Stimulated activated CD8-positive, alpha-beta memory T cell treated with anti-CD3 and anti-CD28 coated beads, Interleukin-12 subunit alpha, Interleukin-12 subunit beta, amount 100 ng/mL, for 4 hours (primary cell): ENCODE results near the gene LAMA2.
"Not testable (repeated sequence)": the region's sequence is repeated elsewhere in the genome, so short reads cannot be mapped to it uniquely, and the experiment has no call there.

Experiments
- DNase-seq: peaks from one replicate; pipeline ENCODE4 v3.0.0-alpha.2; 2020; ENCODE audit warnings: low read depth

The LAMA2 gene

DNA sequence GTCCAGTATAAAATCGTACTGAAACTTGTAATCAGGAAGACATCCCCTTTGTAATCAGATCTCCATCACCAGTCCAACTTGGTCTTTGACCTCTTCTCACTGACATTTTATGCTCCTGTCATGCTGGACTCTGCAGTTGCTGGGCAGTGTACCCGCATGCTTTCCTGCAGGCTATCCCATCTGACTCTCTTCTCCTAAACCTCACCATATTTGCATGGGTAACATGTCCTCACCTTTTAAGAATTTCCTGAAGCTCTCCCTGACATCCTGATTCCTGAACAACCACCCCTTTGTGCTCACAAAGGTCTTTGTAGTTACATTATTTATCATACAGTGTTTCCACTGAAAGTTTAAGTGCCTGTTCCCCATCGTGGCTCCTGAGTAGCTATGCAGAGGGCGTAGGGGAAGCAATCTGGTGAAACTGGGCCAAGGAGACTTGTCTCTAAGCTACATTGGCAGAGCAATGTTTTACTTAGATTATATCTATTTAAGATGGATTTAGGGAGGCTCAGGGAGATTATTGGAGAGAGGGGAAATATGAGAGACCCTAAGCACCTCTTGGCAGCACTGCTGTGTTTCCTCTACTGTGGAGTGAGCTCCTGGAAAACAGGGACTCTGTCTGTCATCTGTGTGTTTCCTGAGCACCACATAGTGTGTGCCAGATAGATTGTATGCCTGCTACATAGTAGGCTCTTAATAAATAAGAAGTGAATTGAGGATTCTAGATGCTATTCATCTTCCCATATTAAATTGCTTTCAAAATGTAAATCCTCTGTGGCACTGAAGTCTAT, 124.0 kb downstream of the LAMA2 start:
- no peak for DNase-seq

DNA sequence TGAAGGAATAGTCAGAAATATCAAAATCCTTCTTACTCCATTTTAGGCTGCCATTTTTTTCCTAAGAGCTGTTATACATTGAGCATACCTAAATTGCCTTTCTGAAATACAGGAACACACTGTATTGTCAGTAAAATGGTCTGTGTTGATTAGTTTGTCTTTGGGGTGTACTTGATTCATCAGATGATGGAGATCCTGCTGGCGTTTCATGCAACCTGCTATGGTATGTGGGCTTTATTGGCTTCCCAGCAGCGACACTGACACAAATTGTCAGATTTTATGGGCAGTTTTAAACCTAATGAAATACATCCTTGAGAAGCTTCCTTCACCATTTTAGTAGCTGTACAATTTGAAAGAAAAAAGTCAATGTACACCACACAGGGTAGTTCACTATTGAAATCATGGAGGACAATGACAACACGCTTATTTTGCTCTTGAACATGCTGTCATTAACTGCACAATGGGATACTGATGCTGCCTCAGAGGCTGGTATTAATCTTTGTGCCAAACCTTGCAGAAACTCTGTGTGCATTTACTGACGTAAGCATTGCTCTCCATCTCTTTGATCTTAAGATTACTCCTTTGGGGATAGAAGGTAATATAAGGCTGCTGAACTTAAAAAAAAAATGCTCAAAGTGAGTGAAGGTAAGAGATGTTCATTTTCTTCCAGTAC, 124.9 kb downstream of the LAMA2 start:
- DNase-seq: no peak

DNA sequence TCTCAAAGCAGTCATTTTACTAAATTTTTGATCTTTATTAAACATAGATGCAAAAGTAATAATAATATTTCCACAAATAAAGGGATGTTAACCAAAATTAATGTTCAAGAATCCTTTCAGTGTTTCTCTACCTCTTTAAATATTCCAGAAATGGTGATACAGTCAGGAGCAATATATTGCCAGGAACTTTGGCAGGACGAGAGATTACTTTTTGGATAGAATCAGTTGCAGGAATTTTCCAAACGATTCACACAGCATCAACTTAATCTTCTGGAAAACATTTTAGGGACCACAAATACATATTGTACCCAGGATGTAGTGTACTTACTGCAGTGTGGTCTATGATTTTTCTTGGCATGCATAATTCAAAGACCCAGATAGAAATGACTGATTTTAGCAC, 125.7 kb downstream of the LAMA2 start:
- no peak for DNase-seq

GRCh38 chr6:129009851-129010250, 126.9 kb downstream of the LAMA2 start:
- no peak for DNase-seq

- no peak for DNase-seq
Observed at GRCh38 chr6:129014302-129014701, 131.4 kb downstream of the LAMA2 start.

DNA sequence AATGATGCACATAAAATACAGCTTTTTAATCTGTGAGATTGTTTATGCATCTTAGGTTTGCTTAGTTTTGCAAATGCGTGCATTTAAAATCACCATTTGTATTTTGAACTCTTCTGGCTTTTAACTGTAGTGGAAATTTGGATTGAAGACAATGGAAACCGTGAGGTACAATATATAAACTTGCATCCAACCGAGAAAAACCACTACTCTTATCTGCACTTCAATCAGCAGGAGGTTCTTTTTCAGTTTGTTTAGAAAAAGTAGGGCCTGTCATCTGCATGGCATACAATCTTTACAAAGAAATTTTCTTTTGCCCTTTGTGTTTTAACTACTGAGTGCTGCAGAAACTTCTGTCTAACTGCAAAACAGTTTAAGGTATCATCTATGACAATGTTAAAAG, 132.8 kb downstream of the LAMA2 start:
- DNase-seq: no peak

GRCh38 chr6:129016844-129017243, 133.9 kb downstream of the LAMA2 start:
- DNase-seq: no peak

DNA sequence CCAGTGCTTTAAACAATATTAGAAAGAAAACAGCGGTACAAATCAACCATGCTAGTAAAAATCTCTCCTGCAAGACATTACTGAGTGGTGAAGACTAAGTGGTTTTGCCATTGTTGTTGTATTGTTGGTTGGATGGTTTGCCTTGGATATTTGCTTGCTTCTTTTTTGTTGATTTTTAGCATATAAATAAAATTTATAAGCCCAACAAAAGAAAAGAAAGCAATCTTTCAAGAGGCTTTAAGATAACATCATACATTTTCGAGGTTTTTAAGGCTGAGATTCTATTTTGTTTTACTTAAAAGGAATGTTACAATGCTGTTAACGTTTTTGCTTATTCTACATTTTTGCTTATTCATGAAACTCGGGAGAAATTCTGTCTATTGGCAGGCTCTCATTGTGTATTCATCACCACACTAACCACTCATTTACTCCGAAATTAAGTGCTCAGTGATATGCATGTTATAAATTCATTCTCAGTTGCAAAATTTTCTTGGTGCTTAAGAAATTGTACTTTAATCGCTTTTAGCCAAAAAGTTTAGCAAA, 139.1 kb downstream of the LAMA2 start:
- DNase-seq: no peak

- no peak for DNase-seq
Observed at GRCh38 chr6:129026601-129027000, 143.7 kb downstream of the LAMA2 start.

GRCh38 chr6:129029778-129030177, 146.8 kb downstream of the LAMA2 start:
- DNase-seq: no peak

GRCh38 chr6:129030215-129030614, 147.3 kb downstream of the LAMA2 start:
- DNase-seq: no peak

DNA sequence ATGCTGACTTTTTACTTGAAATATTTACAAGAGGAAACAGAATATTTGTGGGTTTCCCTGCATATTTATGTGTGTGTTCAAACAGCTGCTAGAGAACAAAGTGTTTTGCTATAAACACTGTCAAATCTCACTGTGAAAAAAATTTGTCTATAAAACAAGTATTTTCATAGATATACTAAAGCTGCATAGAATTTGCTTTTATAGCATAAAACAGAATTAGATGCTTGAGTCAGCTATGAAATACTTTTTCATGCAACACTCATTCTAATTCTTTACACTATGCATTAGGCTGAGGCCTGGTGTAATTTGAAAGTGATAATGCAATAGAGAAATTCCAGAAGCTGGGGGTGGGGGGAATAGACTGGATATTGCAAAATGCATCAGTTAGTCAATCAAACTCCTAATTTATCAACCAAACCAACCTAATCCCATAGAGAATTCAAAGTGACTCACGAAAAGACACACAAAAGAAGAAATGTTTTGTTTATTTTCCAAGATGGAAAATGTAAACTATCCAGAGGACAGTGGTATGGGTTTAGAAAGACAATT, 148.2 kb downstream of the LAMA2 start:
- no peak for DNase-seq

GRCh38 chr6:129032602-129033001, 149.7 kb downstream of the LAMA2 start:
- no peak for DNase-seq

GRCh38 chr6:129033180-129033579, 150.2 kb downstream of the LAMA2 start:
- no peak for DNase-seq

- DNase-seq: no peak
Observed at GRCh38 chr6:129033581-129033980, 150.6 kb downstream of the LAMA2 start.

- no peak for DNase-seq
Observed at GRCh38 chr6:129041563-129041962, 158.6 kb downstream of the LAMA2 start.

GRCh38 chr6:129046526-129046925, 163.6 kb downstream of the LAMA2 start:
- no peak for DNase-seq

GRCh38 chr6:129047834-129048233, 164.9 kb downstream of the LAMA2 start:
- DNase-seq: no peak

- DNase-seq: no peak
Observed at GRCh38 chr6:129050086-129050485, 167.1 kb downstream of the LAMA2 start.

DNA sequence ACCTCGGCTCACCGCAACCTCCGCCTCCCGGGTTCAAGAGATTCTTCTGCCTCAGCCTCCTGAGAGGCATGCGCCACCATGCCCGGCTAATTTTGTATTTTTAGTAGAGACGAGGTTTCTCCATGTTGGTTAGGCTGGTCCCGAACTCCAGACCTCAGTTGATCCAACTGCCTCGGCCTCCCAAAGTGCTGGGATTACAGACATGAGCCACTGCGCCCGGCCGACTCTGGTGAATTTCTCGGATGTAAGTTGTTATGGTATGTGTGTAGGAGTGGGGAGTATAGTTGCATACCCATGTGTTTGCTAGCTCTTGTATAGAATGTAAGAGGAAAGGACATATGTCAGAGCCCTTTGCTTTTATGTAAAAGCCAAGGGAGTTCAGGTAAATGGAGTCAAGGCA, 170.2 kb downstream of the LAMA2 start:
- DNase-seq: not testable (repeated sequence)

- no peak for DNase-seq
Observed at GRCh38 chr6:129055796-129056195, 172.9 kb downstream of the LAMA2 start.

- no peak for DNase-seq
Observed at GRCh38 chr6:129059650-129060049, 176.7 kb downstream of the LAMA2 start.

DNA sequence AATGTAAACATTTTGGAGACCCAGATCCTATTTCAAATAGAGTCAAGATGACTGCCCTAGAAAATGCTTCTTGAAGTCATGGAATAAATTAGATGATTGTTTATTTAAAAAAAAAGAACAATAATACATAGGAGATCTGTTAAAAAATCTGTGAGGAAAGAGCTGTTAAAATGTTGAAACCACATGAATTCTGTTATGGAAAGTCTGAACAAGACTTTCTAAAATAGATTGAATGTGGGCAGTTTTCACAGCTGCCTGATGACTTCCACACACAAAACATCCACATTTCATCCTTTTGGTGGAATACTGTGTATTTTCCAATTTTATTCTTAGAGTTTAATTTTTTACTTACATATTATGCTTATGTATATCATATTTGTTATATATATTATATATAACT, 186.1 kb downstream of the LAMA2 start:
- DNase-seq: no peak
